Pericardium fibroblast (primary cell): ENCODE measurements around the gene LRCH4. TPM values are rescaled to one million over a fixed set of nuclear protein-coding genes. Genes with fewer than 3 reads are reported as not detected.

Source experiments
- total RNA-seq: library from RNA; depleted of rRNA; stranded (reverse); fragments of >200 nt; gene quantifications from 2 replicates; pipeline ENCODE4 v1.2.3, GENCODE V29; 2015

LRCH4 gene
- total RNA-seq, result 46.8 and 48.4 TPM in 2 replicates

GRCh38 chr7:100585511-100586265 is at the start of gene LRCH4:
LRCH4 (minus strand) TSS chr7:100586129; CDS start chr7:100586100, 29 bp downstream.

GRCh38 chr7:100611983-100612729 is 26.2 kb upstream of the LRCH4 start, which contains the start of gene MOSPD3:
MOSPD3 (plus strand) TSS chr7:100612540; CDS start chr7:100612792, 252 bp downstream.

GRCh38 chr7:100586266-100587025 is 517 bp upstream of the LRCH4 start, which contains the start of gene FBXO24:
FBXO24 (plus strand) TSS chr7:100586328; CDS start chr7:100586626, 298 bp downstream.

GRCh38 chr7:100573691-100574361 is 12.1 kb downstream of the LRCH4 start, which contains the start of gene SAP25:
SAP25 (minus strand) TSS chr7:100573900; CDS start chr7:100573742, 158 bp downstream.

GRCh38 chr7:100538654-100539435 is 47.1 kb downstream of the LRCH4 start, which contains the start of gene AGFG2:
AGFG2 (plus strand) TSS chr7:100539203; CDS start chr7:100539347, 144 bp downstream.

Other genes with a start within 250 kb of the LRCH4 start
- 6.8 and 12.7 TPM in 2 replicates for gene PILRB, start 228.0 kb downstream of the LRCH4 start, total RNA-seq
- gene PILRA, start 212.6 kb downstream of the LRCH4 start, total RNA-seq, result 2.2 and 5.6 TPM in 2 replicates
- gene ZCWPW1, start 157.4 kb downstream of the LRCH4 start, total RNA-seq, result 0.58 and 2.4 TPM in 2 replicates
- 25.7 and 32.7 TPM in 2 replicates for gene MEPCE, start 156.3 kb downstream of the LRCH4 start, total RNA-seq
- 23.6 and 33.3 TPM in 2 replicates for gene PPP1R35, start 149.6 kb downstream of the LRCH4 start, total RNA-seq
- gene SPACDR, start 121.9 kb downstream of the LRCH4 start, total RNA-seq, result 8.4 TPM in 1 of 2 replicates, not detected in the other
- 48.1 and 49.1 TPM in 2 replicates for gene TSC22D4, start 106.9 kb downstream of the LRCH4 start, total RNA-seq
- gene NYAP1, start 102.2 kb downstream of the LRCH4 start, total RNA-seq, result 2.6 and 3.4 TPM in 2 replicates
- gene AGFG2, start 46.9 kb downstream of the LRCH4 start, total RNA-seq, result 20.5 and 38.2 TPM in 2 replicates
- 0.93 and 2.4 TPM in 2 replicates for gene SAP25, start 12.2 kb downstream of the LRCH4 start, total RNA-seq
- gene FBXO24, start 199 bp upstream of the LRCH4 start, total RNA-seq, result 0.12 TPM in 1 of 2 replicates, not detected in the other
- gene PCOLCE, start 16.2 kb upstream of the LRCH4 start, total RNA-seq, result 579 and 757 TPM in 2 replicates
- 15.6 and 21.6 TPM in 2 replicates for gene MOSPD3, start 26.4 kb upstream of the LRCH4 start, total RNA-seq
- 0.47 TPM in 1 of 2 replicates, not detected in the other for gene TFR2, start 55.4 kb upstream of the LRCH4 start, total RNA-seq
- not detected in 2 replicates for gene ACTL6B, start 70.3 kb upstream of the LRCH4 start, total RNA-seq
- gene GNB2, start 87.6 kb upstream of the LRCH4 start, total RNA-seq, result 201 and 244 TPM in 2 replicates
- 13.8 and 18.6 TPM in 2 replicates for gene GIGYF1, start 108.1 kb upstream of the LRCH4 start, total RNA-seq
- 25.4 and 34.2 TPM in 2 replicates for gene POP7, start 120.0 kb upstream of the LRCH4 start, total RNA-seq
- gene EPO, start 134.3 kb upstream of the LRCH4 start, total RNA-seq, result not detected in 2 replicates
- not detected in 2 replicates for gene ZAN, start 147.5 kb upstream of the LRCH4 start, total RNA-seq
- 44.6 and 62.8 TPM in 2 replicates for gene EPHB4, start 241.4 kb upstream of the LRCH4 start, total RNA-seq